GM12875 (cell line): Measurements from ENCODE around the gene RARA.

Source experiments
- H3K4me3 ChIP-seq: one replicate; pipeline ENCODE4 v1.5.1; 2011; ENCODE audit warnings: low read depth, low read length, control low read depth
- TF ChIP-seq, protein P1 (sequence below): IDR thresholded peaks from 2 replicates; pipeline ENCODE4 v1.5.1; 2011; ENCODE audit warnings: low read depth, mild to moderate bottlenecking, control low read depth, inconsistent platforms, low read length, moderate library complexity, borderline replicate concordance; ENCODE audit not compliant: insufficient read depth

Gene RARA

DNA sequence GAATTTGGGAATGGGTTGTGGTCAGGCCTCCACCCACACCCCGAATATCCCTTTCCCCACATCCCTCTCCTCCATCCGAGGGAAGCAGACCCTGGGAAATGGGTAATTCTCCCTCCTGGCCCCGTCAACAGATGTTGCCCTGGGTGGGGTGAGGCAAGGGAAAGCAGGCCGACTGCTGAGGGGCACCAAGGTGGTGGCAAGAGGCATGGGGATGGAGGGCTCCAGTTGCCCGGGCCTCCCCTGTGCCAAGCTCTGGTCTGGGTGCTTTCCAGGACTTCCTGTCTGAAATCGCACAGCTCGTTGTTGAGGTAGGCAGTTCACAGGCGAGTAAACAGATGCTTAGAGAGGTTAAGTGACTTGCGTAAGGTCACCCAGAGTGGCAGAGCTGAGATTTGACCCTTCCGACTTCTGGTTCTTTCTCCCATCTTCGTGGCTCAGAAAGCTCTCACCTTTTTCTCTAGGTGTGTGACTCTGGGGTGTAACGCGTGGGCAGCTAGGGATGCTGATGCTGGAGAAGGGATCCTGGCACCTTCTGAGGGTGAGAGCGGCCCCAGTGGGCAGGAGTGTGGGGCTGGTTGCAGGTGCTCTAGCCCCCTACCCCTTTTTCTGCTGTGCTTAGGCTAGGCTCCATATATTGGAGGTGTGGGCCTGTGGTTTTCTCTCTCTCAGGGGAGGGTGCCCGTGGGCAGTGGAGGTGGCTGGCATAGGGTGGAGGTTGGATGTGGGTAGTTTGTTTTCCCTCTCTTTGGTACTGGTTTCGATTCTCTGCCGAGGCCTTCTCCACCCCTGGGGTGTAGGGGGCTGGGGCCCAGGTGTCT, 17.2 kb downstream of the RARA start:
- peak overlapping the region; percentile 36 for H3K4me3 ChIP-seq
- TF ChIP-seq, protein P1, sequence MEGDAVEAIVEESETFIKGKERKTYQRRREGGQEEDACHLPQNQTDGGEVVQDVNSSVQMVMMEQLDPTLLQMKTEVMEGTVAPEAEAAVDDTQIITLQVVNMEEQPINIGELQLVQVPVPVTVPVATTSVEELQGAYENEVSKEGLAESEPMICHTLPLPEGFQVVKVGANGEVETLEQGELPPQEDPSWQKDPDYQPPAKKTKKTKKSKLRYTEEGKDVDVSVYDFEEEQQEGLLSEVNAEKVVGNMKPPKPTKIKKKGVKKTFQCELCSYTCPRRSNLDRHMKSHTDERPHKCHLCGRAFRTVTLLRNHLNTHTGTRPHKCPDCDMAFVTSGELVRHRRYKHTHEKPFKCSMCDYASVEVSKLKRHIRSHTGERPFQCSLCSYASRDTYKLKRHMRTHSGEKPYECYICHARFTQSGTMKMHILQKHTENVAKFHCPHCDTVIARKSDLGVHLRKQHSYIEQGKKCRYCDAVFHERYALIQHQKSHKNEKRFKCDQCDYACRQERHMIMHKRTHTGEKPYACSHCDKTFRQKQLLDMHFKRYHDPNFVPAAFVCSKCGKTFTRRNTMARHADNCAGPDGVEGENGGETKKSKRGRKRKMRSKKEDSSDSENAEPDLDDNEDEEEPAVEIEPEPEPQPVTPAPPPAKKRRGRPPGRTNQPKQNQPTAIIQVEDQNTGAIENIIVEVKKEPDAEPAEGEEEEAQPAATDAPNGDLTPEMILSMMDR, result no peak

DNA sequence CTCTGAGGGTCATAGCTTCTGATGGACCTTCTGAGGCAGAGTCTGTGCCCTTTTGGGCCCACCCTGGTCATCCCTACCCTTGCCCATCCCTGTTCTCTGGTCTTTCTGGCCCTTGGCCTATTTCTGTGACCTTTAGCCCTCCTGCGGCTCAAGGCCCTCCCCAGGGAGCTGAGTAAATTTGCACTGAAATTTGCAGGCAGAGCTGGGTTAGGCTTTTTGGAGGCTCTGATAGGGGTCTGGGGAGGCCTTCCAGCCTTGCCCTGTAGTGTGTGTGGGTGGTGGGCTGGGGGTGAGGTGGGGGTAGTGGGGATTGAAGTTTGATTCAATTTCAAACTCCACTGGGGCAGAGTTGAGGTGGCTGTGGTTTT, 17.8 kb downstream of the RARA start:
- H3K4me3 ChIP-seq, result peak overlapping the region; percentile 36
- TF ChIP-seq, protein P1, result no peak

DNA sequence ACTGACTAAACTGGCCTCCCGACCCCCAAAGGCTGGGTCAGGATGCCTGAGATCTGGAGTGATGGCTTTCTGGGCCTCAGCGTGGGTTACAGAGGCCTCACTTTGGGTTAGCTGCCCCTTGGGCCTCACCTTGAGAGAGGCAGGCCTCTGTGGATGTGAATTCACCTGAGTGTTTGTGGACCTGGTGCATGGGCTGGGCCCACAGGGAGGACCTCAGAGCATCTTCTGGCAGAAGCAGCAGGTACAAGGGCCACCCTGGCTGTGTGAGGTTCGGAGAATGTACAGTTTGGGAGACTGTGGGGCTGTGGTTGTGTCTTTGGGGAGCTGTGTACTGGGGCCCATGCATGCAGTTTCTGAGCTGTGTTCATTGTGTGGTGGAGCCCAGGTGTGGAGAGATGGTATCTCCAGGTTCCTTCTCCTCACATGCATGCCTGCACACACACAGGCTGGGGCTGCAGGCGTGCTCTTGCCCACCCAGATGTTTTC, 18.3 kb downstream of the RARA start:
- TF ChIP-seq, protein P1, result no peak
- no peak overlapping the region for H3K4me3 ChIP-seq

DNA sequence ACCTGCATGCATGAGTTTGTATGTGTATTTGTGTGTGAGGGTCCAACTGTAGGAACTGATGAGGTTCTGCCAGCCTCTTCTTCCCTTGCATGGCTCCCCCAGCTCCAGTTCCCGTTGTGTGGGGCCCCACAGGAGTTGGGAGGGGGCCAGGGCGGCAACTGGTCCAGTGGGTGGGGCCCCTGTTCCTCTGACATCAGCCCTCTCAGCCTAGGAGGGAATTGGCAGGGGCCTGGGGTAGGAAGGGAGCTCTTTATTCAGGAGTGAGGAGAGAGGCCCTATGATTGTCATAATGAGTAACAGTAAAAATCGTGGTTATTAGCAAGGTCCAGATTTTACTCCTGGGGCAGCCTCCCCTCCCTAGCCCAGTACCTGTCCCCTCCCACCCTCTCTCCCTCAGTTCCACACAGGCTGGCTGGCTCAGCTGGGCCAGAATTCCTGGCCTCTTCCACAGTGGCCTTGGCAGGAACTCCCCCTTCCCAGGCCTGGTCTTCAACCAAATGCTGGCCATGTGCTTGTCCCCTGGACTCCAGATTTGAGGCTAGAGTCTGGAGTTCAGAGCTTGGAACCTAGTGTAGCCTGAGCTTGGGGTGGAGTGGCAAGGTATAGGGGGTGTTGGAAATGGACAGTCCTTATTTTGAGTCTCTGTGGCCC, 18.9 kb downstream of the RARA start:
- no peak overlapping the region for H3K4me3 ChIP-seq
- TF ChIP-seq, protein P1, result no peak

DNA sequence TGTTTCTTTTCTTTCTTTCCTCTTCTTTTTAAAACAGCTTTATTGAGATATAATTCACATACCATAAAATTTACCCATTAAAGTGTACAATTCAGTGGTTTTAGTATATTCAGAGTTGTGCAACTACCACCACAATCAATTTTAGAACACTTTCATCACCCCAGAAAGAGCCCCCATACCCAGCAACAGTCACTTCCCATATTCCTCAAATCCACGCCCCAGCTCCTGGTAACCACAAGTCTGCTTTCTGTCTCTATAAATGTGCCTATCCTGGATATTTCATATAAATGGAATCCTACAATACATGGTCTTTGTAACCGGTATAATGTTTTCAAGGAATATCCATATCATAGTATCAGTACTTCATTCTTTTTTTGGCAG, 19.4 kb downstream of the RARA start:
- TF ChIP-seq, protein P1, result no peak
- H3K4me3 ChIP-seq, result no peak overlapping the region

DNA sequence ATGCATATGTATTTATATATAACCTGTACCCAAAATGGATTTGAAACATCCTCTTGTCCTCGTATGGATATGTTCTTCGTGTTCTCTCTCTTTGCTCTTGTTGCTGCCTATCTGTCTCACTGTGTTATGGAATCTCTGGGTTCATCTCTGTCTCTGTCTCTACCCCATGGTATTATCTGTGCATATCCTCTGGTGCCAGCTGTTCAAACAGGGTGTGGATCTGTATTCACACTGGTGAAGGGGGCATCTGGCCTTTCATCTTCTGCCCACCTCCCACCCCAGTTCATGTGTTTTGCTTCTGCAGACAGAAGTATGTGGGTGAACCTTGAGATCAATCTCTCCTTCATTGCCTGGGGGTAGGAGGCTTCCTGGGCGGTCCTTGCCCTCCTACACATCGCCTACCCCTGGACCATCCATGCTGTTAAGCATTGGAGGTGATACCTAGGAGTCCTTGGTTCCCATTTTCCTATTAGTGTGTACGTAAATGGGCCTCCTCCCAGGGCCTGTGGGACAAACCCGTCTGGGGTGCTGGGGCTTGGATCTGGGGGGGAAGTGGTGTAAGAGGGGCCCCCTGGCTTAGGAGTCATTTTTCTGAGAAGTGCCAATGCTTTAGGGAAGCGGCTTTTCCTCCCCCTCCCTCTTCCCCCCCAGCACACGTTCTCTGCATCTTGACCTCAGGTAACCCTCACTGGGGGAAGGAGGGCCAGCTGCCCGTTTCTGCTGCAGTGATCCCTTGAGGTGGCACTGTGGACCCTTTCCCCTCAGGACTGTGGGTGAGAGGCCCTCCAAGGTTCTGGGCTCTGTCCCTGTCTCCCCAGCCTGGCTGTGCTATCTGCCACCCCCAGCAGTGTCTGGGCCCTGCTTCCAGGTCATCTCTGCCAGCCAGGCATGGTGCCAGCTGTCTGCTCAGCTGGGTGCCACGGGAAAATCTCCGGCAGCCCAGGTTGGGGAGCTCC, 21.1 kb downstream of the RARA start:
- TF ChIP-seq, protein P1, result no peak
- no peak overlapping the region for H3K4me3 ChIP-seq
